Activated CD4-positive, alpha-beta T cell treated with anti-CD3 and anti-CD28 coated beads for 24 hours (primary cell): ENCODE data around the gene LMTK3.
A peak's percentile ranks its signal among the peaks of the same experiment; 100 is the strongest.

ENCODE experiments used
- DNase-seq, 2 donors: peaks; one replicate each; pipeline ENCODE4 v3.0.0-alpha.2; 2020; ENCODE audit warnings: low read depth in 2 of 2

The LMTK3 gene

GRCh38 chr19:48471836-48472235 is 39.8 kb downstream of the LMTK3 start:
- DNase-seq, result no peak

GRCh38 chr19:48470856-48471255 is 40.8 kb downstream of the LMTK3 start:
- no peak for DNase-seq

GRCh38 chr19:48469934-48470680 is 41.5 kb downstream of the LMTK3 start:
- DNase-seq, result no peak

- DNase-seq, result peak; percentile 57 to 63
Measured at GRCh38 chr19:48469289-48469881, 42.2 kb downstream of the LMTK3 start, which contains the start of gene CYTH2. Gene CYTH2 (plus strand): TSS chr19:48469369. CDS start chr19:48469508, 139 bp downstream.

GRCh38 chr19:48468772-48469288 is 42.8 kb downstream of the LMTK3 start:
- DNase-seq, result peak; percentile 97 to 98

- no peak for DNase-seq
Measured at GRCh38 chr19:48466561-48467325, 44.9 kb downstream of the LMTK3 start.

- DNase-seq, result no peak
Measured at GRCh38 chr19:48465215-48465614, 46.4 kb downstream of the LMTK3 start.

GRCh38 chr19:48461982-48462655 is 49.5 kb downstream of the LMTK3 start:
- no peak for DNase-seq

- no peak for DNase-seq
Measured at GRCh38 chr19:48461651-48461981, 50.0 kb downstream of the LMTK3 start.

- no peak for DNase-seq
Measured at GRCh38 chr19:48458016-48458415, 53.6 kb downstream of the LMTK3 start.

GRCh38 chr19:48456864-48457263 is 54.8 kb downstream of the LMTK3 start:
- no peak for DNase-seq

- no peak for DNase-seq
Measured at GRCh38 chr19:48455908-48456562, 55.6 kb downstream of the LMTK3 start.

- DNase-seq, result no peak
Measured at GRCh38 chr19:48455171-48455907, 56.3 kb downstream of the LMTK3 start, which contains the start of gene KCNJ14. Gene KCNJ14 (plus strand): TSS chr19:48455574. CDS start chr19:48461725, 6,151 bp downstream.

- no peak for DNase-seq
Measured at GRCh38 chr19:48454150-48454730, 57.4 kb downstream of the LMTK3 start.

GRCh38 chr19:48452289-48453190 is 59.1 kb downstream of the LMTK3 start:
- no peak for DNase-seq

GRCh38 chr19:48451624-48452023 is 60.0 kb downstream of the LMTK3 start:
- DNase-seq, result no peak

- DNase-seq, result no peak
Measured at GRCh38 chr19:48450863-48451262, 60.8 kb downstream of the LMTK3 start.

GRCh38 chr19:48450441-48450840 is 61.2 kb downstream of the LMTK3 start:
- DNase-seq, result no peak

GRCh38 chr19:48448563-48448962 is 63.1 kb downstream of the LMTK3 start:
- DNase-seq, result no peak
